H1 (cell line): ENCODE measurements around the gene DLK1. TPM values are rescaled to one million over a fixed set of nuclear protein-coding genes. Genes with fewer than 3 reads are reported as not detected.

Experiments
- CTCF ChIA-PET: fragments of 300-600 bp; sonication (Branson Sonifier 250); formaldehyde crosslinking; loops from one replicate; lab custom pipeline; 2021; ENCODE audit not compliant: partially characterized antibody; lab: Charles Lee
- POLR2A ChIA-PET: fragments of 300-600 bp; sonication (Branson Sonifier 250); formaldehyde crosslinking; loops from one replicate; lab custom pipeline; 2021; ENCODE audit warnings: inconsistent platforms; ENCODE audit not compliant: partially characterized antibody; lab: Charles Lee
- DNase-seq, 2 experiments: peaks; one replicate each; pipeline versions ENCODE4 v3.0.0 to v3.0.0-alpha.2; 2010 to 2022; ENCODE audit warnings: low spot score in 2 of 2, low read depth in 1 of 2, mixed read lengths in 1 of 2
- FAIRE-seq: peaks from 2 replicates; lab custom pipeline; 2011; peaks lifted over from hg19 to GRCh38; lab: Jason Lieb, UNC
- H2AFZ ChIP-seq: 2 replicates; pipeline ENCODE4 v1.8.1; 2012; ENCODE audit warnings: low read length, inconsistent platforms
- H2AK5ac ChIP-seq: 2 replicates; pipeline ENCODE4 v1.6.1; 2013; ENCODE audit warnings: low read depth, low read length
- H2BK120ac ChIP-seq: replicated peaks from 2 replicates; pipeline ENCODE3; 2013; ENCODE audit warnings: low read depth, low read length, inconsistent platforms
- H2BK12ac ChIP-seq: 2 replicates; pipeline ENCODE4 v1.6.1; 2013; ENCODE audit warnings: low read depth, low read length
- H2BK15ac ChIP-seq: 2 replicates; pipeline ENCODE4 v1.6.1; 2013; ENCODE audit warnings: low read length
- H2BK20ac ChIP-seq: 2 replicates; pipeline ENCODE4 v1.6.1; 2013; ENCODE audit warnings: low read length
- H2BK5ac ChIP-seq: 2 replicates; pipeline ENCODE4 v1.6.1; 2013; ENCODE audit warnings: low read depth, low read length
- H3K14ac ChIP-seq: 2 replicates; pipeline ENCODE4 v1.6.1; 2013; ENCODE audit warnings: inconsistent platforms; ENCODE audit not compliant: insufficient read length
- H3K18ac ChIP-seq: 2 replicates; pipeline ENCODE4 v1.6.1; 2013; ENCODE audit warnings: low read length; ENCODE audit errors: extremely low read depth
- H3K23ac ChIP-seq: 2 replicates; pipeline ENCODE4 v1.6.1; 2013; ENCODE audit warnings: inconsistent platforms; ENCODE audit not compliant: insufficient read length
- H3K23me2 ChIP-seq: 2 replicates; pipeline ENCODE4 v1.6.1; 2013; ENCODE audit warnings: low read depth, low read length
- H3K27ac ChIP-seq: 2 replicates; pipeline ENCODE4 v1.6.1; 2011; ENCODE audit warnings: low read depth, low read length, inconsistent platforms
- H3K27me3 ChIP-seq, 4 experiments: replicated peaks in 1 of 4; 1 replicate in 1 of 4; 2 replicates in 3 of 4; pipeline versions ENCODE4 v1.6.1 to v1.8.1; 2011 to 2013; ENCODE audit warnings: low read length in 3 of 4, mild to moderate bottlenecking in 3 of 4, inconsistent platforms in 2 of 4, mixed read lengths in 2 of 4, moderate library complexity in 1 of 4; ENCODE audit not compliant: control insufficient read depth in 3 of 4, insufficient read depth in 3 of 4; ENCODE audit errors: extremely low read depth in 1 of 4
- H3K36me3 ChIP-seq, 4 experiments: 2 replicates each; pipeline versions ENCODE4 v1.6.1 to v1.8.1; 2011 to 2013; ENCODE audit warnings: mild to moderate bottlenecking in 4 of 4, low read length in 3 of 4, moderate library complexity in 2 of 4, control low read depth in 1 of 4, inconsistent platforms in 1 of 4; ENCODE audit not compliant: insufficient read depth in 4 of 4, control insufficient read depth in 2 of 4
- H3K4ac ChIP-seq: replicated peaks from 2 replicates; pipeline ENCODE3; 2013; ENCODE audit warnings: low read length, low read depth, mixed read lengths, inconsistent platforms; ENCODE audit not compliant: insufficient read length
- H3K4me1 ChIP-seq, 4 experiments: replicated peaks in 1 of 4; 1 replicate in 1 of 4; 2 replicates in 3 of 4; pipeline versions ENCODE4 v1.6.1 to v1.8.1; 2011 to 2013; ENCODE audit warnings: low read length in 3 of 4, inconsistent platforms in 2 of 4, mixed read lengths in 1 of 4; ENCODE audit not compliant: insufficient read depth in 4 of 4, control insufficient read depth in 3 of 4
- H3K4me2 ChIP-seq, 2 experiments: 2 replicates each; pipeline versions ENCODE4 v1.6.1 to v1.8.1; 2011 to 2013; ENCODE audit warnings: low read depth in 2 of 2, low read length in 2 of 2, control low read depth in 1 of 2, inconsistent platforms in 1 of 2, mild to moderate bottlenecking in 1 of 2; ENCODE audit not compliant: insufficient read depth in 1 of 2
- H3K4me3 ChIP-seq, 4 experiments: fragments of 200-600, 300-600 bp in 1 of 4; sonication (generic), shearing (Covaris generic), sonication (Bioruptor Twin) in 1 of 4; 2 replicates each; pipeline versions ENCODE4 v1.5.1 to v1.8.1; 2011 to 2016; ENCODE audit warnings: low read length in 4 of 4, low read depth in 3 of 4, control low read depth in 2 of 4, inconsistent platforms in 2 of 4, mild to moderate bottlenecking in 2 of 4, mixed read lengths in 1 of 4, moderate library complexity in 1 of 4; ENCODE audit not compliant: insufficient read depth in 2 of 4; ENCODE audit errors: extremely low read depth in 1 of 4
- H3K56ac ChIP-seq: replicated peaks from 2 replicates; pipeline ENCODE3; 2013; ENCODE audit warnings: low read depth, mild to moderate bottlenecking, mixed read lengths, low read length, inconsistent platforms; ENCODE audit not compliant: insufficient read length
- H3K79me1 ChIP-seq: 2 replicates; pipeline ENCODE4 v1.6.1; 2013; ENCODE audit warnings: low read depth, low read length, control low read depth
- H3K79me2 ChIP-seq, 2 experiments: 2 replicates each; pipeline versions ENCODE4 v1.6.1 to v1.8.1; 2012 to 2013; ENCODE audit warnings: low read length in 2 of 2, mild to moderate bottlenecking in 2 of 2, inconsistent platforms in 1 of 2; ENCODE audit not compliant: insufficient read depth in 2 of 2, control insufficient read depth in 1 of 2
- H3K9ac ChIP-seq, 4 experiments: replicated peaks in 1 of 4; 1 replicate in 1 of 4; 2 replicates in 3 of 4; pipeline versions ENCODE4 v1.6.1 to v1.8.1; 2011 to 2013; ENCODE audit warnings: low read depth in 3 of 4, low read length in 3 of 4, control low read depth in 2 of 4, mild to moderate bottlenecking in 2 of 4, moderate library complexity in 2 of 4, inconsistent platforms in 1 of 4; ENCODE audit errors: extremely low read depth in 1 of 4
- H3K9me3 ChIP-seq, 2 experiments: 2 replicates each; pipeline versions ENCODE4 v1.6.1 to v1.8.1; 2012 to 2013; ENCODE audit warnings: mild to moderate bottlenecking in 2 of 2, moderate library complexity in 2 of 2, control low read depth in 1 of 2, inconsistent platforms in 1 of 2, low read depth in 1 of 2, low read length in 1 of 2, mixed read lengths in 1 of 2; ENCODE audit not compliant: insufficient read depth in 2 of 2
- H4K20me1 ChIP-seq, 2 experiments: replicated peaks in 1 of 2; 2 replicates each; pipeline versions ENCODE3 to v1.8.1; 2011 to 2013; ENCODE audit warnings: inconsistent platforms in 2 of 2, low read length in 2 of 2, mild to moderate bottlenecking in 1 of 2; ENCODE audit not compliant: insufficient read depth in 2 of 2, control insufficient read depth in 1 of 2
- H4K5ac ChIP-seq: 2 replicates; pipeline ENCODE4 v1.6.1; 2013; ENCODE audit warnings: low read length, low read depth, mixed read lengths, inconsistent platforms; ENCODE audit not compliant: insufficient read length
- H4K8ac ChIP-seq: 2 replicates; pipeline ENCODE4 v1.8.0; 2013; ENCODE audit warnings: mild to moderate bottlenecking, moderate library complexity, low read length, inconsistent platforms; ENCODE audit not compliant: insufficient read depth; ENCODE audit errors: extremely low read depth
- H4K91ac ChIP-seq: replicated peaks from 2 replicates; pipeline ENCODE3; 2013; ENCODE audit warnings: low read length, mixed read lengths, inconsistent platforms; ENCODE audit not compliant: insufficient read length
- ATF3 ChIP-seq: IDR thresholded peaks from 2 replicates; pipeline ENCODE4 v1.6.1; 2011; ENCODE audit warnings: low read depth, mild to moderate bottlenecking, low read length; ENCODE audit not compliant: insufficient read depth
- BACH1 ChIP-seq: IDR thresholded peaks from 2 replicates; pipeline ENCODE4 v1.6.1; 2012; ENCODE audit warnings: low read length, improper control_type of control experiment
- CEBPB ChIP-seq: IDR thresholded peaks from 2 replicates; pipeline ENCODE4 v1.6.1; 2012; ENCODE audit warnings: low read depth, low read length
- CHD2 ChIP-seq: IDR thresholded peaks from 2 replicates; pipeline ENCODE4 v1.6.1; 2012; ENCODE audit warnings: low read length, improper control_type of control experiment
- EZH2 ChIP-seq: fragments of 200-600 bp; sonication (generic); IDR thresholded peaks from 2 replicates; pipeline ENCODE4 v1.7.1; 2012; ENCODE audit warnings: low read depth, mild to moderate bottlenecking, moderate library complexity, low read length, inconsistent platforms; ENCODE audit not compliant: severe bottlenecking
- FOSL1 ChIP-seq: IDR thresholded peaks from 2 replicates; pipeline ENCODE4 v1.6.1; 2011; ENCODE audit warnings: mild to moderate bottlenecking, low read depth, low read length, moderate library complexity; ENCODE audit not compliant: insufficient read depth
- MAX ChIP-seq: IDR thresholded peaks from 2 replicates; pipeline ENCODE4 v1.6.1; 2012; ENCODE audit warnings: inconsistent platforms
- NANOG ChIP-seq: IDR thresholded peaks from 2 replicates; pipeline ENCODE4 v1.6.1; 2011; ENCODE audit warnings: low read length, low read depth, mild to moderate bottlenecking, inconsistent platforms; ENCODE audit not compliant: insufficient read depth, poor library complexity, severe bottlenecking
- RBBP5 ChIP-seq: IDR thresholded peaks from 2 replicates; pipeline ENCODE4 v1.7.1; 2012; ENCODE audit warnings: low read depth, mild to moderate bottlenecking, inconsistent platforms, low read length, moderate library complexity, borderline replicate concordance
- SAP30 ChIP-seq: fragments of 300-600 bp; sonication (generic); IDR thresholded peaks from 2 replicates; pipeline ENCODE4 v1.7.1; 2012; ENCODE audit warnings: low read length, moderate library complexity, mild to moderate bottlenecking, inconsistent platforms; ENCODE audit not compliant: insufficient read depth, insufficient replicate concordance
- TCF12 ChIP-seq: IDR thresholded peaks from 2 replicates; pipeline ENCODE4 v1.6.1; 2011; ENCODE audit warnings: low read depth, mild to moderate bottlenecking, low read length
- YY1 ChIP-seq: IDR thresholded peaks from 2 replicates; pipeline ENCODE4 v1.6.1; 2011; ENCODE audit warnings: low read depth, mild to moderate bottlenecking, low read length
- WGBS, 2 experiments: shearing (Covaris generic) in 1 of 2; methylation state at CpG; one replicate each; pipeline versions ENCODE4 v1.1.6 to v1.1.7; 2013 to 2015; ENCODE audit warnings: low lambda C conversion rate in 2 of 2, mixed read lengths in 2 of 2, inconsistent platforms in 1 of 2, low coverage in 1 of 2, missing lambda C conversion rate in 1 of 2; ENCODE audit not compliant: insufficient replicate concordance in 2 of 2, insufficient coverage in 1 of 2, insufficient read length in 1 of 2; ENCODE audit errors: extremely low coverage in 1 of 2, missing lambda C conversion rate in 1 of 2; 5-methylcytosine and 5-hydroxymethylcytosine counted together
- polyA plus RNA-seq, 7 experiments: library from polyadenylated mRNA; depleted of rRNA in 3 of 7; stranded (reverse) in 5 of 7; unstranded in 2 of 7; fragments of >200 nt in 5 of 7; fragments of 200-250 nt in 2 of 7; gene quantifications; 1 replicate in 5 of 7; 2 replicates in 1 of 7; 4 replicates in 1 of 7; pipeline versions ENCODE4 v1.2.1 to v1.2.3, GENCODE V29; 2011 to 2013; ENCODE audit warnings: missing spikeins in 2 of 7, mixed read lengths in 2 of 7
- total RNA-seq: library from RNA; stranded (reverse); fragmentation: NEBNext Ultra II Directional; extraction: Animal tissue kit (Norgen Biotek cat#: 25700); gene quantifications from 2 replicates; pipeline ENCODE4 v1.2.1, GENCODE V29; 2021

The DLK1 gene
- total and polyA plus RNA-seq, 2 of the 8 experiments (the other 6 are each of a cell fraction or from before 2014, with no cell fraction given), result 1.3 to 2.4 TPM

GRCh38 chr14:100698666-100699448 is 27.8 kb upstream of the DLK1 start:
- H3K14ac ChIP-seq, result no peak overlapping the region
- no peak overlapping the region for H3K18ac ChIP-seq
- no peak overlapping the region for H3K23ac ChIP-seq
- no peak overlapping the region for H3K4ac ChIP-seq
- FAIRE-seq, result no peak
- CTCF ChIA-PET, result interaction anchor here (1.4 to 2.2 kb wide), 6 partner anchors 11 to 62 kb away, joined by 3 to 6 read pairs (median 5); no protein-coding TSS in a partner anchor
- no peak overlapping the region for H2BK120ac ChIP-seq
- H3K27me3 ChIP-seq, result no peaks in the 10 kb centered on the region; a peak in 1 of 7 replicates
- no peaks in the 10 kb centered on the region for H4K20me1 ChIP-seq
- no peak overlapping the region for H2AK5ac ChIP-seq
- no peaks in the 10 kb centered on the region for H3K79me2 ChIP-seq
- no peak overlapping the region; the same call in none of the 2 replicates for H4K8ac ChIP-seq
- no peak overlapping the region for H3K27ac ChIP-seq
- H3K4me3 ChIP-seq, result no peak overlapping the region
- no peaks in the 10 kb centered on the region for H3K4me1 ChIP-seq
- H2AFZ ChIP-seq, result no peak overlapping the region
- no peak overlapping the region for H3K56ac ChIP-seq
- H3K36me3 ChIP-seq, result no peaks in the 10 kb centered on the region
- H2BK20ac ChIP-seq, result no peak overlapping the region
- no peak overlapping the region for H4K5ac ChIP-seq
- H3K9ac ChIP-seq, result no peak overlapping the region
- H3K4me2 ChIP-seq, result no peak overlapping the region
- no peak overlapping the region for H2BK15ac ChIP-seq
- POLR2A ChIA-PET, result interaction anchor here (0.6 kb wide), 1 partner anchor 38 kb away, joined by 3 read pairs; no protein-coding TSS in a partner anchor
- H2BK12ac ChIP-seq, result no peak overlapping the region
- no peaks in the 10 kb centered on the region for H3K9me3 ChIP-seq
- WGBS, 2 experiments, result 92% methylated on average over 16 of the region's 16 CpGs; no CpG with 5 or more reads in 1 of the 2 experiments
- DNase-seq, result no peak
- no peak overlapping the region for H2BK5ac ChIP-seq
- H3K79me1 ChIP-seq, result no peaks in the 10 kb centered on the region
- no peaks in the 10 kb centered on the region for H3K23me2 ChIP-seq
- H4K91ac ChIP-seq, result no peak overlapping the region
- no peak for TF ChIP-seq NANOG
- no peak for TF ChIP-seq YY1
- TF ChIP-seq SAP30, result no peak
- no peak for TF ChIP-seq MAX
- no peak for TF ChIP-seq BACH1
- no peak for TF ChIP-seq CHD2
- TF ChIP-seq EZH2, result no peak
- TF ChIP-seq TCF12, result no peak
- no peak for TF ChIP-seq FOSL1
- TF ChIP-seq RBBP5, result no peak
- no peak for TF ChIP-seq CEBPB
- no peak for TF ChIP-seq ATF3
